Endothelial cell of umbilical vein (primary cell): ENCODE data around the gene PIP5K1C. TPM values are rescaled to one million over a fixed set of nuclear protein-coding genes. Genes with fewer than 3 reads are reported as not detected.
A peak's percentile ranks its signal among the peaks of the same experiment; 100 is the strongest.

ENCODE experiments used
- BruUV-seq: library from RNA; stranded (reverse); fragments of 400-500 nt; replicated peaks from 2 replicates; lab custom pipeline; 2021; lab: Mats Ljungman, UMichigan
- CTCF ChIA-PET: fragments of 300-600, 350-600 bp; sonication (Branson Sonifier 250); formaldehyde crosslinking; loops from one replicate; lab custom pipeline; 2021; ENCODE audit warnings: antibody characterized with exemption, inconsistent platforms; lab: Charles Lee
- POLR2A ChIA-PET: fragments of 300-600, 350-600 bp; sonication (Branson Sonifier 250); formaldehyde crosslinking; loops from one replicate; lab custom pipeline; 2021; ENCODE audit warnings: antibody characterized with exemption, inconsistent platforms; lab: Charles Lee
- DNase-seq: peaks from one replicate; pipeline ENCODE4 v3.0.0-alpha.2; 2011; ENCODE audit warnings: low read depth, low spot score
- FAIRE-seq: peaks from 2 replicates; lab custom pipeline; 2011; peaks lifted over from hg19 to GRCh38; lab: Jason Lieb, UNC
- H2AFZ ChIP-seq: 2 replicates; pipeline ENCODE4 v1.6.0; 2012; ENCODE audit warnings: low read depth, low read length, control low read depth, inconsistent platforms
- H3K27ac ChIP-seq: 2 replicates; pipeline ENCODE4 v1.5.1; 2011; ENCODE audit warnings: low read depth, mild to moderate bottlenecking, control low read depth, low read length, moderate library complexity; ENCODE audit not compliant: insufficient read depth
- H3K27me3 ChIP-seq, 2 experiments: 2 replicates each; pipeline versions ENCODE4 v1.6.0 to v1.6.1; 2011; ENCODE audit warnings: low read length in 2 of 2, mixed read lengths in 1 of 2; ENCODE audit not compliant: control insufficient read depth in 2 of 2, insufficient read depth in 2 of 2
- H3K36me3 ChIP-seq, 2 experiments: 2 replicates in 1 of 2; 3 replicates in 1 of 2; pipeline ENCODE4 v1.5.1; 2011; ENCODE audit warnings: low read length in 2 of 2, mild to moderate bottlenecking in 1 of 2, moderate library complexity in 1 of 2; ENCODE audit not compliant: control insufficient read depth in 2 of 2, insufficient read depth in 2 of 2; ENCODE audit errors: extremely low read depth in 1 of 2
- H3K4me1 ChIP-seq: 3 replicates; pipeline ENCODE4 v1.5.1; 2011; ENCODE audit warnings: mild to moderate bottlenecking, low read length; ENCODE audit not compliant: control insufficient read depth, insufficient read depth; ENCODE audit errors: extremely low read depth
- H3K4me2 ChIP-seq: 2 replicates; pipeline ENCODE4 v1.6.1; 2011; ENCODE audit warnings: low read length, control low read depth, mixed read lengths; ENCODE audit not compliant: insufficient read depth
- H3K4me3 ChIP-seq, 3 experiments: fragments of 200-600 bp in 1 of 3; sonication (generic), shearing (Covaris generic) in 1 of 3; replicated peaks in 1 of 3; 2 replicates each; pipeline ENCODE4 v1.5.1; 2011 to 2016; ENCODE audit warnings: control low read depth in 3 of 3, low read length in 3 of 3, mild to moderate bottlenecking in 2 of 3, inconsistent platforms in 1 of 3, low read depth in 1 of 3, moderate library complexity in 1 of 3; ENCODE audit not compliant: insufficient read depth in 1 of 3
- H3K79me2 ChIP-seq: 2 replicates; pipeline ENCODE4 v1.6.0; 2012; ENCODE audit warnings: low read length, inconsistent platforms; ENCODE audit not compliant: control insufficient read depth, insufficient read depth
- H3K9ac ChIP-seq: replicated peaks from 2 replicates; pipeline ENCODE3; 2011; ENCODE audit warnings: low read length, control low read depth; ENCODE audit not compliant: insufficient read depth; ENCODE audit errors: extremely low read depth
- H3K9me1 ChIP-seq: replicated peaks from 3 replicates; pipeline ENCODE4 v1.6.0; 2011; ENCODE audit warnings: mild to moderate bottlenecking, low read length; ENCODE audit not compliant: control insufficient read depth, insufficient read depth; ENCODE audit errors: extremely low read depth
- H3K9me3 ChIP-seq: replicated peaks from 2 replicates; pipeline ENCODE4 v1.5.1; 2012; ENCODE audit warnings: low read length, inconsistent platforms; ENCODE audit not compliant: control insufficient read depth, insufficient read depth
- H4K20me1 ChIP-seq: replicated peaks from 2 replicates; pipeline ENCODE3; 2011; ENCODE audit warnings: mild to moderate bottlenecking, low read length; ENCODE audit not compliant: control insufficient read depth, insufficient read depth; ENCODE audit errors: extremely low read depth
- FOS ChIP-seq: IDR thresholded peaks from 2 replicates; pipeline ENCODE4 v1.6.1; 2011; ENCODE audit warnings: mild to moderate bottlenecking, low read length, moderate library complexity, borderline replicate concordance; ENCODE audit not compliant: insufficient read depth
- GATA2 ChIP-seq: IDR thresholded peaks from 2 replicates; pipeline ENCODE4 v1.7.0; 2011; ENCODE audit warnings: low read depth, mild to moderate bottlenecking, moderate library complexity, mixed read lengths, low read length; ENCODE audit not compliant: insufficient read length, insufficient read depth
- JUN ChIP-seq: IDR thresholded peaks from 2 replicates; pipeline ENCODE4 v1.6.1; 2011; ENCODE audit warnings: borderline replicate concordance, low read depth; ENCODE audit not compliant: insufficient read length, insufficient read depth
- POLR2A ChIP-seq: IDR thresholded peaks from 2 replicates; pipeline ENCODE4 v1.6.1; 2012; ENCODE audit warnings: low read depth, mild to moderate bottlenecking, control low read depth, low read length
- POLR2AphosphoS5 ChIP-seq: IDR thresholded peaks from 2 replicates; pipeline ENCODE4 v1.6.1; 2012; ENCODE audit warnings: low read depth, mild to moderate bottlenecking, control low read depth, low read length, moderate library complexity; ENCODE audit not compliant: insufficient read depth
- dilution Hi-C: fragments of 300-500 bp; cut with MboI; formaldehyde crosslinking; loops from one replicate; pipeline ENCODE4 v1.15.0; 2019; ENCODE audit warnings: low sequenced_read_pairs; ENCODE audit not compliant: extremely low pct_ligation_motif_present
- intact Hi-C: fragments of 100-400 bp; cut with micrococcal nuclease; formaldehyde crosslinking; loops from one replicate; pipeline ENCODE4 v1.10.0; 2022
- polyA plus RNA-seq, 4 experiments: library from polyadenylated mRNA; depleted of rRNA in 3 of 4; stranded (reverse) in 3 of 4; unstranded in 1 of 4; fragments of >200 nt; gene quantifications; 2 replicates each; pipeline versions ENCODE4 v1.2.1 to v1.2.3, GENCODE V29; 2011 to 2012; ENCODE audit warnings: missing spikeins in 1 of 4
- total RNA-seq: library from RNA; stranded (reverse); gene quantifications from 2 replicates; pipeline ENCODE4 v1.2.3, GENCODE V29; 2021

The PIP5K1C gene
- total and polyA plus RNA-seq, 2 donors (not counting 3 experiments of a cell fraction or from before 2014, with no cell fraction given): 31.6 to 79.5 TPM

GRCh38 chr19:3669947-3670795, 30.1 kb downstream of the PIP5K1C start:
- intact Hi-C loops: loop anchor here (5.0 kb wide), 1 partner anchor 98 kb away; the partner anchor contains the start of gene HMG20B
- H3K79me2 ChIP-seq: peaks cover 8% of the 10 kb centered on the region
- H3K4me3 ChIP-seq: peak overlapping the region in 1 of 3 experiments; percentile 15
- peak overlapping the region; percentile 87 for H3K9ac ChIP-seq
- H3K36me3 ChIP-seq: no peaks in the 10 kb centered on the region
- no peaks in the 10 kb centered on the region for H3K27me3 ChIP-seq
- no peak overlapping the region for H2AFZ ChIP-seq
- peak overlapping the region; percentile 58 for H3K4me2 ChIP-seq
- DNase-seq (peak; percentile 85), FAIRE-seq (no peak)
- ChIA-PET CTCF (interaction anchor here (1.4 to 7.6 kb wide), 3 partner anchors 21 to 30 kb away, joined by 3 to 66 read pairs (median 25); partner anchors contain the start of gene PIP5K1C), POLR2A (interaction anchor here (0.7 to 2.0 kb wide), 5 partner anchors 12 to 332 kb away, joined by 3 to 8 read pairs (median 6); no protein-coding TSS in a partner anchor)
- H3K9me3 ChIP-seq: no peaks in the 10 kb centered on the region
- TSS peak; percentile 73 for BruUV-seq
- dilution Hi-C loops: no loop called here
- TF ChIP-seq JUN: peak; percentile 75
- peak; percentile 49 for TF ChIP-seq POLR2A
- no peak for TF ChIP-seq GATA2
- no peak for TF ChIP-seq FOS
- peak; percentile 49 for TF ChIP-seq POLR2AphosphoS5
- H3K4me1 ChIP-seq: peaks cover 28% of the 10 kb centered on the region
- no peaks in the 10 kb centered on the region for H3K9me1 ChIP-seq
- H3K27ac ChIP-seq: peak overlapping the region; percentile 98
- no peaks in the 10 kb centered on the region for H4K20me1 ChIP-seq
